GM12892 (cell line): ENCODE data around the gene RIF1.

Source experiments
- DNase-seq: peaks from one replicate; pipeline ENCODE4 v3.0.0; 2011; ENCODE audit not compliant: insufficient read length
- FAIRE-seq: peaks from 2 replicates; lab custom pipeline; 2011; peaks lifted over from hg19 to GRCh38; lab: Jason Lieb, UNC
- POLR2A ChIP-seq: IDR thresholded peaks from 2 replicates; pipeline ENCODE4 v1.6.1; 2011; ENCODE audit warnings: low read depth, low read length, control low read depth
- POLR2AphosphoS5 ChIP-seq: IDR thresholded peaks from 2 replicates; pipeline ENCODE4 v1.6.1; 2011; ENCODE audit warnings: low read depth, low read length, control low read depth
- TAF1 ChIP-seq: IDR thresholded peaks from 2 replicates; pipeline ENCODE4 v1.6.1; 2011; ENCODE audit warnings: low read depth, mild to moderate bottlenecking, control low read depth, low read length, borderline replicate concordance

The RIF1 gene

DNA sequence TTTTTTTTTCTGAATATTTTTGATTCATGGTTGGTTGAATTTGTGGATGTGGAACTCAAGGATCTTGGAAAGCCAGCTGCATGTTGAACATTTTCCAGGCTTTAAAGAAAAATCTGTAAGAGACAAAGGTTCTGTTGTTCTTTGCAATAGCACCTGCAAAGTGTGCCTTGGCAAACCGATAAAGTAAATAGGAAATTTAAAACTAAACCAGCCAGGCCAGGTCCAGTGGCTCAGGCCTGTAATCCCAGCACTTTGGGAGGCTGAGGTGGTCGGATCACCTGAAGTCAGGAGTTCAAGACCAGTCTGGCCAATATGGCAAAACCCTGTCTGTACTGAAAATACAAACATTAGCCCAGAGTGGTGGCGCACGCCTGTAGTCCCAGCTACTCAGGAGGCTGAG is 74.4 kb downstream of the RIF1 start:
- FAIRE-seq, result no peak
- no peak for DNase-seq
- TF ChIP-seq POLR2A (no peak), TAF1 (no peak), POLR2AphosphoS5 (no peak)

- no peak for DNase-seq
- TF ChIP-seq TAF1 (no peak), POLR2AphosphoS5 (no peak), POLR2A (no peak)
- peak; percentile 51 for FAIRE-seq
Observed at GRCh38 chr2:151486053-151486452, 76.4 kb downstream of the RIF1 start.

GRCh38 chr2:151490276-151490675 is 80.6 kb downstream of the RIF1 start:
- no peak for DNase-seq
- TF ChIP-seq POLR2AphosphoS5 (no peak), POLR2A (no peak), TAF1 (no peak)
- FAIRE-seq, result no peak

- FAIRE-seq, result no peak
- no peak for TF ChIP-seq TAF1
- TF ChIP-seq POLR2AphosphoS5, result no peak
- no peak for TF ChIP-seq POLR2A
- DNase-seq, result no peak
Observed at GRCh38 chr2:151491496-151491895, 81.8 kb downstream of the RIF1 start.

GRCh38 chr2:151498178-151498577 is 88.5 kb downstream of the RIF1 start:
- DNase-seq, result no peak
- no peak for FAIRE-seq
- TF ChIP-seq POLR2A (no peak), TAF1 (no peak), POLR2AphosphoS5 (no peak)

GRCh38 chr2:151506170-151506569 is 96.5 kb downstream of the RIF1 start:
- DNase-seq (no peak), FAIRE-seq (no peak)
- TF ChIP-seq POLR2AphosphoS5, result no peak
- no peak for TF ChIP-seq TAF1

DNA sequence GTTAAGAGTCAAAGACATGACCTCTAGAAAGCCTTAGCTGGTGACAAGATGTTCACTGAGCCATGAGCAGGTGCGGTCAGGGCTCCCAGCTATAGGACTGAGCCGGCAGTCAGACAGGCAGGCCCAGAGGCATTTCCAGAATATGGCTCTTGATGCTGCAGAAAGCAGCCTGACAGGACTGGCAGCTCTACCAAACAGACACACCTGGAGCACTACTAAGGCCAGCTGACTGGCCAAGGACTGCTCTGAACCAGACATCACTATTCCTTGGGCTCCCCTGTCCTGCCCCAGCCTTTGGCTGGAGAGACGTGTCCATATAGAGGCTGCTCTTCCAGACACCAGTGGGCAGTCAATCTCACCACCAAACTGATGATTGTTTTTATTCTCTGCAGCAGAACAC is 98.8 kb downstream of the RIF1 start:
- FAIRE-seq (no peak), DNase-seq (no peak)
- TF ChIP-seq POLR2AphosphoS5 (no peak), TAF1 (no peak), POLR2A (no peak)

DNA sequence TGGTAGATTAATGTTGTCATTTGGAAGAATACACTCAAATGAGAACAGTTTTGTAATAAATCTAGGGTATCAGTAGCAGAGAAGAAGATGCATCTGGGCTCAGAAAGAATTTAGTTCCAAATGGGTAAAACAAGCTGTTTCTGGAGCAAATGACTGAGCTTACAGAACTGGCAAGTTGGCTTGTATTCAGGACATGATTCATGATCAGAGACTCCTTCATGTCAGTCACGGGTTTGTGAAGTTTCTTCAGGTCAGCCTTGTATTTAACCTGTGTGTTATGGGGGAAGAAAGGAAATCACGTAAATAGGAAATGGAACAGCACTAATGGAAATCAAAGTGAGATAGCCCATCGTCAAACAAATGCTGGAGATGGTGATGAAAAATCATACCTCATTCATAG is 109.1 kb downstream of the RIF1 start:
- DNase-seq (no peak), FAIRE-seq (peak; percentile 44)
- TF ChIP-seq POLR2AphosphoS5 (no peak), POLR2A (no peak), TAF1 (no peak)

DNA sequence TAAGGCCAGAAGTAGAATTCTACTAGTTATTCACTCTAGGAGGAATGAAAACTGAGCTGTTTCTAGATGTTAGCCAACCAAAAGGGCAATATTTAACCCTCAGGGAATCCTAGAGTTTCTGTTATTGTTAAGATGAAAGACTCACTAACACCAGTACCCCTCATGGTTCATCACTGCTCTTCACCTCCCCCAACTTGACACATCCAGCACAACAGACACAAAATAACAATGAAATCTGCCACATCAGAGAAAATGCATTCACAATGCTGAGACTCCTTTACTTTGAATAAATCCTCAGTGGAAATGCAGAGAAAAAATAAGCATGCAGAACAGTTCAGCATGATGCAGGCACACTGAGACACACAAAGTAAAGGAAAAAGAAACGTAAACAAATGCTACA is 111.3 kb downstream of the RIF1 start:
- DNase-seq (no peak), FAIRE-seq (no peak)
- TF ChIP-seq TAF1, result no peak
- no peak for TF ChIP-seq POLR2AphosphoS5
- TF ChIP-seq POLR2A, result no peak

GRCh38 chr2:151522556-151522955 is 112.9 kb downstream of the RIF1 start:
- FAIRE-seq (no peak), DNase-seq (no peak)
- TF ChIP-seq POLR2A (no peak), TAF1 (no peak), POLR2AphosphoS5 (no peak)

DNA sequence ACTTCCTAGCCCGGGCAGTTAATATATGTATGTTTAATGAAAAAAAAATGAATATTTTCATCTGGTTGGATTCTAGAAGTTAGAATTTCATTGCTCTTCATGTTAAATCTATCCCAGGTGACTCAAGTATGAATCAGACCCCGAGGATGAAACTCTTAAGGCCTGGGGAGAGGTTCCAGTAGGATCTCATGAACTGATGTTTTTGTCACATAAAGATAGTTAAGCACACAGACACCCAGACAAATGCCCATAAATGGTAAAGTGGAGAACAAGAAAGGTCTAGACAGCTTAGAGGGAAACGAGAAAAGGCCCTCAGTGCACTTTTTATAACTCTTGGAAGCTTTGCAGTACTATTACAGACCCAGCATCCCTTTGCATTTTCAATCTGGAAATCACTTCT is 114.1 kb downstream of the RIF1 start:
- no peak for TF ChIP-seq TAF1
- DNase-seq (no peak), FAIRE-seq (no peak)

DNA sequence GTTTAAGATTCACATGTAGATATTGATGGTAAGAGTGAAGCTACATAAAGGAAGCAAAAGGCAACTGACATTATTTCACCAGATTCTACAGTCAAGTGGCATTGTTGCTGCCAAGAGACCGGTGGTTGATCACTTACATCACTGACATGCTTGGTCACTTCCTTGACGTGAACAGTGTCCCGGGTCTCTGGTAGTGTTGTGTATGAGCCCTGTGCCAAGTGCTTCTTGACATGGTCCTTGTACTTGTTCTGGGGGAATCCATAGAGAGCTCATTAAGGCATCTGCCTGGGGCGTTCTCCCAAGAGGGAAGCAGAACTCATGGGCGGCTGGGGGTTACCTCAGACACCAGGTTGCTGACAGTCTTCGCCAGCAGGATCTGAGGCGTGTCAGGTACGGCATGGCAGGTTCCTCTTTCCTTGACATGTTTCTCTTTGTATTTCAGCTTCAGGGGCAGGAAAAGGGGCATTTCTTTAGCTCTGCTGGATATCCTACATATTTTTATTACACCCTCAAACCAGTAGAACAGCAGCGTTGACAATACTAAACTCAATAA is 116.2 kb downstream of the RIF1 start:
- DNase-seq, result no peak
- no peak for TF ChIP-seq POLR2AphosphoS5
- TF ChIP-seq POLR2A, result no peak
- TF ChIP-seq TAF1, result no peak
- no peak for FAIRE-seq
